Fibroblast of skin of left biceps (primary cell): ENCODE data around the gene ARMC3.
"Not testable (repeated sequence)": the region's sequence is repeated elsewhere in the genome, so short reads cannot be mapped to it uniquely, and the experiment has no call there.

ENCODE experiments used
- DNase-seq, 2 experiments: peaks; one replicate each; pipeline ENCODE4 v3.0.0-alpha.2; 2013; ENCODE audit warnings: low read depth in 2 of 2

Gene ARMC3, protein sequence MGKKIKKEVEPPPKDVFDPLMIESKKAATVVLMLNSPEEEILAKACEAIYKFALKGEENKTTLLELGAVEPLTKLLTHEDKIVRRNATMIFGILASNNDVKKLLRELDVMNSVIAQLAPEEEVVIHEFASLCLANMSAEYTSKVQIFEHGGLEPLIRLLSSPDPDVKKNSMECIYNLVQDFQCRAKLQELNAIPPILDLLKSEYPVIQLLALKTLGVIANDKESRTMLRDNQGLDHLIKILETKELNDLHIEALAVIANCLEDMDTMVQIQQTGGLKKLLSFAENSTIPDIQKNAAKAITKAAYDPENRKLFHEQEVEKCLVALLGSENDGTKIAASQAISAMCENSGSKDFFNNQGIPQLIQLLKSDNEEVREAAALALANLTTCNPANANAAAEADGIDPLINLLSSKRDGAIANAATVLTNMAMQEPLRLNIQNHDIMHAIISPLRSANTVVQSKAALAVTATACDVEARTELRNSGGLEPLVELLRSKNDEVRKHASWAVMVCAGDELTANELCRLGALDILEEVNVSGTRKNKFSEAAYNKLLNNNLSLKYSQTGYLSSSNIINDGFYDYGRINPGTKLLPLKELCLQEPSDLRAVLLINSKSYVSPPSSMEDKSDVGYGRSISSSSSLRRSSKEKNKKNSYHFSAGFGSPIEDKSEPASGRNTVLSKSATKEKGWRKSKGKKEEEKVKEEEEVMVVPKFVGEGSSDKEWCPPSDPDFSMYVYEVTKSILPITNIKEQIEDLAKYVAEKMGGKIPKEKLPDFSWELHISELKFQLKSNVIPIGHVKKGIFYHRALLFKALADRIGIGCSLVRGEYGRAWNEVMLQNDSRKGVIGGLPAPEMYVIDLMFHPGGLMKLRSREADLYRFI

DNA sequence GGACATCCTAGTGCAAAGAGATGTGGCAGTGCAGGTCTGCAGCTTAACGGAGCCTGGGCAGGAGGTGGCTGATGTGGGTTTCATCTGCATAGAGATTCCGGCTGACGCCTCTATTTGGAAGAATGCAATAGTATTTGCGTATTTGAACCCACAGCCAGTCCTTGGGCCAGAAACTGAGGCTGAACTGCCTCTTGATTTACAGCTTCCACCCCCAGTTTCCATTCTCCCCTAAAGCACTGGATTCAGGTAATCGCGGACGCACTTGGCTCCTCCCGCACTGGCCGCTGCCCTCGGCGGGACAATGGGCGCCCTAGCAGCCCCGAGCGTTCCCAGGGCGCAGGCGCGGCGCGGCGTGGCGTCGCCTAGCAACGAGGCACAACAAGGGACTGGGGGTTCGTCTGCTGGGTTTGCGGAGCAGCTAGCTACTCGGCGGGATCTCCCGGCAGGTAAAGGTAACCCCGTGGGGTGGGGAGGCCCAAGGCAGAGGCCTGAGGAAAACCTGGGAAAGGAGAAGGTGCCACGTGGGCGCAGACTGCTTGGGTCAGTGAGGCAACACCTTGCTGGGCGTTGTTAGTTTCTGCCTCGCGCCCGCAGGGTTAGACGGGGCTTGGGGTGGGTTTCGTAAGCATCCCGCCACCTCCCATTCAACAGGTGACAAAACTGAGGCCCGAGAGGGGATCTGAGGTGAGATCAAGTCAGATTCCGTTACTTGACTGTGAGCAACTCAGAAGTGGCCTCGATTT lies at the start of gene ARMC3:
Gene ARMC3, plus strand, starts transcription at position 393 of the 743 bp plus-strand sequence. CDS start 3,944 bp downstream, outside the sequence.
- peak in 1 of 2 experiments; percentile 7 for DNase-seq

DNA sequence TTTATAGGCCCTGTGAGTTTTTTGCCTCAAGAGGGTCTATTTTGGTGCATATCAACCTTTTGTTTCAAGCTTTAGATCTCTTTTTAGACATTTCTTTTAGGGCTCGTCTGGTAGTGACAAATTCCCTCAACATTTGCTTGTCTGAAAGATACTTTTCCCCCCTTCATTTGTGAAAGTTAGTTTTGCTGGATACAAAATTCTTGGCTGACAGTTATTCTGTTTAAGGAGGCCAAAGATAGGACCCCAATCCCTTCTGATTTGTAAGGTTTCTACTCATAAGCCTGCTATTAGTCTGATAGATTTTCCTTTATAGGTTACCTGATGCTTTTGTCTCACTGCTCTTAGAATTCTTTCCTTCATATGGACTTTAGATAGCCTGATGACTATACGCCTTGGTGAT lies 36.1 kb upstream of the ARMC3 start:
- no peak for DNase-seq

DNA sequence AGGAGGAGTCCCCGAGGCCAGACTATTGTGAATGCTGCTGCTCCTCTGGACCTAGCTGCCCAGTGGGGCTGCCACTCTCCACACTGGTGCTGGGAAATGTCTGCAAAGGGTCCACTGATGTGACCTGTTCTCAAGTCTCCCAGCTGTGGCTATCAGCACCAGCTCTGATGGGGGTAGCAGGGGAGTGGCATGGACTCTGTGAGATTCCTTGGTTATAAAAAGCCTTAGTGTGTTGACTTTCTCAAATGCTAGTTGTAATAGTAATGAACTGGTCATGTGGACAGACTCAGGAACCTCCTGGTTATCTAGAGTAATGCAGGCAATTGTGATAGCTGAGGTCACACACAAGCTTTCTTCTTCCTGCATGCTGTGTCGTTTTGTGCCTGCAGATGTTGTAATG lies 34.1 kb upstream of the ARMC3 start:
- DNase-seq, result no peak

DNA sequence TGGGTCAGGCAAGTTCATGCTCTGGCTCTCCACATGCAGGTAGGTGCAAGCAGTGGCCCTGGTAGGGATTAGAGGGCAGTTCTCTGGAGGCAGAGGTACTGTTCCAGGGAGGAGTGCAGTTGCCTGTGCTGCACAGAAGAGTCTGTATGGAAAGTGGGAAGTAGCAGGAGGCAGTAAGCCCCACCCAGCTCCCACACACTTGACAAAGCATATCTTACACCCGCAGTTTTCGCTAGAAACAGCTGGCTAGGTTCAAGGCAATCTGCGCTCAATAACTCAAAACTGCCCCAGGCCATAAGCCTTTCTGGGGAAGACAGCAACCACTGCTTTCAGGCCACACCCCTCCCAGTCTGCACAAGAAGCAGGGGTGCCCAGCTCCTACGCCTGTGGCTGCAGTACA lies 33.1 kb upstream of the ARMC3 start:
- no peak for DNase-seq

DNA sequence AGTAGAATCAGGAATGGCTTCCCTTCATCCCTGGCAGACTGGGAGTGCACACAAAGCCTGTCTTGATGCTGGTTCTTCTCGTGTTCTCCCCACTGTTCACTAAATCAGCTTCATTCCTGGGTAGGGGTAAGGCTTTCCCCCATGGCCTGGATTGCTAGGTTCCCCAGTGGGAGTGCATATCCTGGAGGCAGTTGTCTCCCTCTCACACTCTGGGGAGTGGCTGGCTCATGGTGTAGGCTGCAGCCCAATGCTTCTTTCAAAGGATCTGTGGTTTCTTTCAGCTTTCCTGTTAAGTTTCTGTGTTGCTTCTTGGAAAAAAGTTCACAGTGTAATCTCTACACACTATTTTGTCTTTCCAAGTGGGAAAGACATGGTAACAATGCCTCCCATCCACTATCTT lies 32.6 kb upstream of the ARMC3 start:
- no peak for DNase-seq

DNA sequence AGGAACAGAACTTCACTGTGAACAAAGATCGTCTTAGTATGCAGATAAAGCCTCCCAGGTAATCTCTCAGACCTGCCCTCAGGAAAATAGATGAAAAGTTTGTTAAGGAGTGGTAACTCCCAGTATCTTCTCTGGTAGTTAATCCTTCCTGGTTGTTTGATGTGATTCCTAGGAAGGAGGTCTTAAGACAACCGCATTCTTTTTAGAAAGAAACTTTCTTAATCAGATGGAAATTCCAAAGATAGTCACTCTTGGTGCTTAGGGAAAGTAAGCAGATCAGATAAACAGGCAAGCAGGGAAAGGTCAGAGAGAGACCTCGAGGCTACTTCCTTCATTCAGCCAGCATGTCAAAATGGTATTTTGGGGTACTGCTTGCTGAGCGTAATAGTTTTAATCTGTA lies 30.5 kb upstream of the ARMC3 start:
- DNase-seq, result no peak

DNA sequence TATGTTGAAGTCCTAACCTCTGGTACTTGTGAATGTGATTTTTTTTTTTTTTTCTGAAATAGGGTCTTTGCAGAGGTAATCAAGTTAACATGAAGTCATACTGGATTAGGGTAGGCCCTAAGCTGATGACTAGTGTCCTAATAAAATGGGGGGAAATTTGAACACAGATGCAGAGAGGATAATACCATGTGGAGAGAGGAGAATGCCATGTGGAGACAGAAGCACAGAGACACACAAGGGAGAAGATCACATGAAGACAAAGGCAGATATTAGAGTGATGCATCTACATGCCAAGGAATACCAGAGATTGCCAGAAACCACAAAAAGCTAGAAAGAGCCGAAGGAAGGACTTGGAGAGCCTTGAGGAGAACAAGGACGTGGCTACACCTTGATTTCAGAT lies 28.5 kb upstream of the ARMC3 start:
- DNase-seq, result no peak

DNA sequence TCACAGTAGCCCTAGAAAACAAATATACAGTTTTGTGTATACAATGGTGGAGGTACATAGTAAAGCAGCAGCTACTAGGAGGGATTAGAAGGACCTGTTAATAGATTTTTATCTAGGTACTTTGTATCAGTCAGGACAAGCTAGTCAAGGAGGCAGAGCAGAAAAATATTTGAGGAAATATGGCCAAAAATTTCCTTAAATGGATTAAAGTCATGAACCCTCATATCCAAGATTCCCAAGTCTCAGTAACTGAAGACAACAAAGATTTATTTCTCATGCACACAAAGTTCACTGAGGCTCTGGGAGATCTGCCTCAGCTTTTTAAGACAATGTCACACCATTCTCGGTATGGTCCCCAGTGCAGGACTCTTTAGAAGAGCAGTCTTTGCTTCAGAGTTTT lies 28.1 kb upstream of the ARMC3 start:
- DNase-seq, result no peak

DNA sequence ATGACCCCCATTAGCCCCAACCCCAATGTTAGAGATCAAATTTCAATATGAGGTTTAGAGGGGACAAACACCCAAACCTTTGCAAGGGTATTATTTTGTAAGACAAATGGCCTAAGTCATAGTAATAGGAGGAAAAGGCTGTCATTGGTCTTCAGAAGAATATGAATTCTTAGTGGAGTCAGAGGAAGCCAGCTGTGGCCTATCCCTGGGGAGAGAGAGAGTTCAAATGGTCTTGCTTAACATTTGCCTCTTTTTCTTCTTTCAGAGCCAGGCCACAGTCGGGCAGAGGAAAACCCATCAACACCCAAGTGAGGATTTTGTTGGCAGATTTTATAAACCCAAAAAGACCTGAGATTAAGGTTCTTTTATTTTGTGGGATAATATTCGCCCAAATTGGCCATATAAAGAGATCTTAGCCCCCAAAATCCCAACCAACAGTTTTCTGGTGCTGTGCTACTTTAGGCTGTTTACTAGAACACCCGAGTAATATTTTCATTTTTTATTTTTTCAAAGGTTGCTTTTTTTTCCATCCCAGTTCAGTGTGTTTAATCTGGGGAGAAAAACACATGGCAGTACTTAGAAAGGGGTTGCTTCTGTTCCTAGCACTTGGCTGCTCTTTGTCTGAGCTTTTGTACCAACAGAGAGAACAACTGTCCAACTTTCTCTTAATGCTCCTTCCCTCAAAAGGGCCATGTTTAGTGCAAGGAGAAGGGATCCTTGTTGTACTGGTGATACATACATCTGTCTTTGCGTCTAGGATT lies 26.8 kb upstream of the ARMC3 start:
- DNase-seq, result no peak

DNA sequence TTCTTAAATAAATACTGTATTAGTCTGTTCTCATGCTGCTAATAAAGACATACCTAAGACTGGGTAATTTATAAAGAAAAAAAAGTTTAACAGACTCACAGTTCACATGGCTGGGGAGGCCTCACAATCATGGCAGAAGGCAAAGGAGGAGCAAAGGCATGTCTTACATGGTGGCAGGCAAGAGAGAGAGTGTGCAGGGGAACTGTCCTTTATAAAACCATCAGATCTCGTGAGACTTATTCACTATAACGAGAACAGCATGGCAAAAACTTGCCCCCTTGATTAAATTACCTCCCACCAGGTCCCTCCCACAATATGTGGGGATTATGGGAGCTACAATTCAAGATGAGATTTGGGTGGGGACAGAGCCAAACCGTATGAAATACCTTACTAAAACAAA lies 25.7 kb upstream of the ARMC3 start:
- not testable (repeated sequence) for DNase-seq

DNA sequence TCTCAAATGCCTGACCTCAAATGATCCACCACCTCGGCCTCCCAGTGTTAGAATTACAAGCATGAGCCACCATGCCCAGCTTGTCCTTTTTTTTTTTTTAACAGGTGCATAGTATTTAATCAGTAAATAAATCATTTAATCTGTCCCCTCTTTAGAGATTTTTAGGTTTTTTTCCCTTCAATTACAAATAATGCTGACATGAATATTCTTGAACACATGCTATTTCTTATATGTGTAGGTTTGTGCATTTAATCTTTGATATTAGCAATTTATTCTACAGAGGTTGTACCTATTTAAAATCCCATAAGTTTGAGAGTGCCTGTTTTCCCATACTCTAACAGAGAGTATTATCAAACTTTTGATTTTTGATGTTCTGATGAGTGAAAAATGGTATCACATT lies 24.2 kb upstream of the ARMC3 start:
- DNase-seq, result no peak

DNA sequence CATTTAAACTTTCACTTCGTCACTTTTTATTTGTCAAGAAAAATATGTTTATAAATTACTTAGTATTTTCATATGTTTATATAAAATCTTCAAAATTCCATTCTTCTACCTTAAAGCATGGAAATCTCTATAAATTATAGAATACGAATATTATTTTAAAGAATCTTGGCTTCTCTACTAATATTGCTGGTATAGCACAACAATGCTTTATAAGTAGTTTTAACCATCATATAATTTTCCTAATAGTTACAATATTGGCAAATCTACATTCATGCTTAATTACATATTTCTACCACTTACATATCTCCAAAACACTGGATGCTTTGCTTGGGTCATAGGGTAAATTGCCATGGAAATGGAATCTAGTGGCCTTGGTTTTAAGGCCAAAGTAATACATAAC lies 21.1 kb upstream of the ARMC3 start:
- no peak for DNase-seq

DNA sequence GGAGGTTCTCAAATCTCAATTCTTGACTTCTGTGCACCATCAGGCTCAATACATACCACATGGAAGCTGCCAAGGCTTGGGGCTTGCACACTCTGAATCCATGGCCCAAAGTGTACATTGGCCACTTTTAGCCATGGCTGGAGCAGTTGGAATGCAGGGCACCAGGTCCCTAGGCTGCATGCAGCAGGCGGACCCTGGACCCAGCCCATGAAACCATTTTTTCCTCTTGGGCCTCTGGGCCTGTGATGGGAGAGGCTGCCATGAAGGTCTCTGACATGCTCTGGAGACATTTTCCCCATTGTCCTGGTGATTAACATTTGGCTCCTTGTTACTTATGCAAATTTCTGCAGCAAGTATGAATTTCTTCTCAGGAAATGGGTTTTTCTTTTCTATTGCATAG lies 19.0 kb upstream of the ARMC3 start:
- no peak for DNase-seq

DNA sequence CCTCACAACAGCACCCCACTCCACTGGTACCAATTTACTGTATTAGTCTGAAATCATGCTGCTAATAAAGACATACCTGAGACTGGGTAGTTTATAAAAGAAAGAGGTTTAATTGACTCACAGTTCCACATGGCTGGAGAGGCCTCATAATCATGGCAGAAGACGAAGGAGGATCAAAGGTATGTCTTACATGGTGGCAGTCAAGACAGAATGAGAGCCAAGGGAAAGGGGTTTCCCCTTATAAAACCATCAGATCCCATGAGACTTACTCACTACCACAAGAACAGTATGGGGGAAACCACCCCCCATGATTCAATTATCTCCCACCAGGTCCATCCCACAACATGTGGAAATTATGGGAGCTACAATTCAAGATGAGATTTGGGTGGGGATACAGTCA lies 18.2 kb upstream of the ARMC3 start:
- not testable (repeated sequence) for DNase-seq

DNA sequence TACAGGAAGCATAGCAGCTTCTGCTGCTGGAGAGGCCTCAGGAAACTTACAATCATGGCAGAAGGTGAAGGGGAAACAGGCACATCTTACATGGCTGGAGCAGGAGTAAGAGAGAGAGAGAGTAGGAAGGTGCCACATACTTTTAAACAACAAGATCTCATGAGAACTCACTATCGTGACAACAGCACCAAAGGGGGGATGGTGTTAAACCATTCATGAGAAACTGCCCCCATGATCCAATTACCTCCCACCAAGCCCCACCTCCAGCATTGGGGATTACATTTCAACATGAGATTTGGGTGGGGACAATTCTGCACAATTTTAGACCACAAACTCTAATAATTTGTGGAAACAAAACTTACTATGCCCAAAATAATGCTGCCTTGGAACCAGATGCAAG lies 16.8 kb upstream of the ARMC3 start:
- no peak for DNase-seq

DNA sequence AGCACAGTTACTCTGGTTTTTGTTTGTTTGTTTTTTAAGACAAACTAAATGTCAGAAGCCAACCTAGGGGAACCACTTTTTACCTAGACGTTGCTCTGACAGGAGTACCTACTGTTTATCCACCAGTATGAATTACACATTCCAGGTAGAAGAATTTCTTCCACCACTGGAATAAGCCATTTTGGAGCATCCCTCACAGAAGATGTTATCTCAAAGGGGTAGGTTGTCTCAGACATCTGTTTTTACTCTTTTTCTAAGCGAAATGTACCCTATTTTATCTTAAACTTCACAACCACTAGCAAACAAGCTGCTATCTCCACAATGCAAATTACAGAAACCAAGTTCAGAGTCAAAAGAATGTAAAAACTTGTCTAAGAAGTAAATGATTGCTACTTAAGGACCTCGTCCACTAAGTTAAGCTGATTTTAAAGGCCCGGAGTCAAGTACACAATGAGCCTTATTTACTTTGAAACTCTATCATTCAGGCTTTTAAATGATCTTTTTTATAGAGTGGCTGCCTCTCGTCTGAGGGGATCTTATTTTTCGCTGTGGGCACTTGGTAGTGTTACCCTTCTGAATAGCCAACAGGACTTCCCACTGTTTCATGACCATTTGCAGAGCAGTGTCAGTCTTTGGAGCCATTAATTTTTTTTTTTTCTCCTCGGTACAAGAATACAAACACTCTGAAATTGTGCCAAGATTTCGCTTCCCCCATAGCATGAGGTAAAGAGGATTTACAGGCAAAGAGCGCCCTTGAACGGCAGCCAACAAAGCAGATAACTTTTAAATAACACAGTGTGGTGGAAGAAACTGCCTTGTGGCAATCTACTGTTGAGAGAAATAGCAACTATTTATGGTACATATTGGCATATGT lies 15.7 kb upstream of the ARMC3 start:
- DNase-seq, result no peak

DNA sequence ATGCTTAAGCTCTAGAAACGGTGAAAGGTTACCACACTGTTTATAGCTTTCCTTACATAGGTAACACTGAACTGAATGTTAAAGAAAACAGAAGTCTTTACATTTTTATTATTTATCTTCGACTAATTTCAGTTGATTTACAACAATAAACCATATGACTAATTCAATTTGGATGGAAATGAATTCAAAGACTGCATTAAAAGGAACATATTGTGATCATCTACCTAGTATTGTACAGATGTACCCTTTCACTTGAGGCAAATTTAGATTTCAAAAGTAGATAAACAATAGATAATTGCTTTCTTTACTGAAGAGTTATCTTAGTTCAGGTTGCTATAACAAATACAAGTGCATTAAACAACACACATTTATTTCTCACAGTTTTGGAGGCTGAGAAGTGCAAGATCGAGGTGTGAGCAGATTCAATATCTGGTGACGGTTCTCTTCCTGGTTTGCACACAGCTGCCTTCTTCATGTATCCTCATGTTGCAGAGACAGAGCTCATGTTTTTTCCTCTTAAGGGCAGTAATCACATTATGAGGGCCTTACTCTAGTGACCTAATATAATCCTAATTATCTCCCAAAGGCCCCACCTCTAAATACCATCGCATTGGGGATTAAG lies 15.0 kb upstream of the ARMC3 start:
- no peak for DNase-seq

DNA sequence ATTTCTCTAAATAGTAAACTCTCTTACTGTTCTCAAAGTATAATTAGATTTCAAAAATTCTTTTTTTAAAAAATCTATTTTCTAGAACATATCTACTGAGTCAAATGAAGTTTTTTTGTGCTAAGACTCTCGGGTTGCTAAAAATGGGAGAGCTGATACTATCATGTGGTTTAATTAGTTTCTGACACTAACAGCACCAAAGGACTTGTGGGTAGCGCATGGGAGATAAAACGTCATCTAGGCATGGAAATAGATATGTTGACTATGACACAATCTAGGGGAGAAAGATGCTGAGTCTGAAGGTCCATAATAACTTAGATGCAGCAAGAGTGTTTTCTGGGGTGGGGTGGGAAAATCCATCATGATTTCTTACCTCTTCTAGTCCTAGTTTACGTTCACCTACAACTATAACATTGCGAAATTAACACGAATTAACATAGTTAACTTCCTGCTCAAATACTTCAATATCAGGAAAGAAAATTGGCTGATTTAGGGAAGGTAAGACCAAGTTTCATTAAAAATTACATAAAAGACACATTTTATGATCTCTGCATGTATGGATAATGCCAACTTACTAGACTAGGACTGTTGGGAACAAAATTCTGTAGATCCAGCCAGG lies 14.3 kb upstream of the ARMC3 start:
- DNase-seq, result no peak

DNA sequence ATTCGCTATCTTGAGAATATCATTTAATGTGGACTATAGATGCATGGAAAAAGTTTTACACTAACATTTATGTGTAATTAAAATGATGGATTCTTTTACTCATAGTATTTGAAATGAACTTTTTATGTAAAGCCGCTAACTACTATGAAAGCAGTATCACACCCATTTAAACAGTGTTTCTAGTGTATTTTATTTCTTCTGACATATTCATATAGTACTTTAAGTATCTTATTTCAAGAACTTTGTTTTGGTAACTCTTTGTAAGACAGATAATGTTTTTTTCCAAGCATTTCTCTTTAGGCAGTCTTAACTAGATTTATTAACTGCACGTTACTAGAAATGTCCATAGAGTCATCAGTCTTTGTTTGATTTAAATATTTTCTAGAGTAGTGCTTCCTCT lies 12.5 kb upstream of the ARMC3 start:
- DNase-seq, result no peak

DNA sequence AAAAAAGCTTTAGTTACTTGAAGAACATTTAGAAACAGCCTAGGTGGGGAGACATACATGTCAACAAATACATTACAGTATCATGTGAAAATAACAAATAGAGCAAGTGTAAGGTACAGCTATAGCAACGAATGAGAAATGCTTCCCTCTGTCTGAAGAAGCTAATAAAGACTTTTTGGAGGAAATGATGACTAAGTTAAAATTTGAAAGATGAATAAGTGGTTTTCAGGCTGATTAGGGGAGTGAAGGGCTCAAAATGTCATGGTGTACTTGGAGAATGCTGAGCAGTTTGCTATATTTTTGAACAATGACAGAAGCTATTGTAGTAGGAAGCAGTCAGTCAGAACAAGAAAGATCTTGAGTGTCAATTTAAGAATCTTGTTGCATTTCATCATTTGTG lies 2.8 kb upstream of the ARMC3 start:
- DNase-seq, result no peak
